GM18867 (cell line): Measurements from ENCODE around the gene RNF166.

Source experiments
- ATAC-seq: cut with Tn5 transposase; IDR thresholded peaks from one replicate; pipeline ENCODE4 v1.9.1; 2021; ENCODE audit warnings: mild to moderate bottlenecking, moderate library complexity; ENCODE audit not compliant: unreplicated experiment

RNF166 gene

GRCh38 chr16:88739139-88739976, 33.1 kb upstream of the RNF166 start:
- no peak for ATAC-seq

GRCh38 chr16:88738151-88739084, 32.2 kb upstream of the RNF166 start:
- ATAC-seq = no peak

GRCh38 chr16:88737298-88738150, 31.3 kb upstream of the RNF166 start:
- ATAC-seq = peak; percentile 53

- ATAC-seq = no peak
These were observed 30.3 kb upstream of the RNF166 start for GRCh38 chr16:88736496-88736895.

GRCh38 chr16:88736088-88736487, 29.9 kb upstream of the RNF166 start:
- no peak for ATAC-seq

- no peak for ATAC-seq
These were observed 29.4 kb upstream of the RNF166 start for GRCh38 chr16:88735616-88736015.

GRCh38 chr16:88735121-88735520, 28.9 kb upstream of the RNF166 start:
- no peak for ATAC-seq

- no peak for ATAC-seq
These were observed 28.1 kb upstream of the RNF166 start for GRCh38 chr16:88734361-88734728.

- no peak for ATAC-seq
These were observed 27.6 kb upstream of the RNF166 start for GRCh38 chr16:88733630-88734360.

GRCh38 chr16:88732961-88733294, 26.7 kb upstream of the RNF166 start:
- ATAC-seq = no peak

GRCh38 chr16:88732172-88732960, 26.2 kb upstream of the RNF166 start:
- no peak for ATAC-seq

- no peak for ATAC-seq
These were observed 25.5 kb upstream of the RNF166 start for GRCh38 chr16:88731699-88732098.

GRCh38 chr16:88730632-88731607, 24.7 kb upstream of the RNF166 start:
- no peak for ATAC-seq

GRCh38 chr16:88727871-88728270, 21.7 kb upstream of the RNF166 start:
- no peak for ATAC-seq

- ATAC-seq = no peak
These were observed 20.8 kb upstream of the RNF166 start for GRCh38 chr16:88726981-88727380.

GRCh38 chr16:88726408-88726749, 20.2 kb upstream of the RNF166 start:
- ATAC-seq = no peak

- no peak for ATAC-seq
These were observed 19.6 kb upstream of the RNF166 start for GRCh38 chr16:88725609-88726407.
